GM12878 (cell line): ENCODE results near the gene DHRS12. TPM values are rescaled to one million over a fixed set of nuclear protein-coding genes. Genes with fewer than 3 reads are reported as not detected.

Source experiments
- ATAC-seq: fragments of 200-7000 bp; cut with Tn5 transposase; 3 replicates; pipeline ENCODE4 v1.9.1; 2020; ENCODE audit warnings: mild to moderate bottlenecking, moderate library complexity
- BruUV-seq: library from RNA; stranded (reverse); fragments of 400-500 nt; replicated peaks from 2 replicates; lab custom pipeline; 2021; lab: Mats Ljungman, UMichigan
- CTCF ChIA-PET: fragments of 300-600 bp; sonication (Branson Sonifier 250); formaldehyde crosslinking; extraction: SDS; loops from one replicate; lab custom pipeline; 2021; ENCODE audit warnings: inconsistent platforms; lab: Yijun Ruan, JAX
- POLR2A ChIA-PET: fragments of 350-600 bp; formaldehyde crosslinking; extraction: SDS; loops from one replicate; lab custom pipeline; 2021; ENCODE audit warnings: inconsistent platforms; lab: Charles Lee
- RAD21 ChIA-PET: fragments of 300-600 bp; sonication (Branson Sonifier 250); formaldehyde crosslinking; loops from one replicate; lab custom pipeline; 2023; ENCODE audit warnings: antibody characterized with exemption; ENCODE audit not compliant: unreplicated experiment; lab: Charles Lee
- SMC1A ChIA-PET: fragments of 300-600 bp; sonication (Branson Sonifier 250); formaldehyde crosslinking; loops from one replicate; lab custom pipeline; 2023; ENCODE audit not compliant: unreplicated experiment, uncharacterized antibody; lab: Charles Lee
- DNase-seq: peaks from one replicate; pipeline ENCODE4 v3.0.0-alpha.2; 2011; ENCODE audit warnings: low read depth, low spot score
- FAIRE-seq: peaks from 3 replicates; lab custom pipeline; 2011; peaks lifted over from hg19 to GRCh38; lab: Jason Lieb, UNC
- H2AFZ ChIP-seq: 2 replicates; pipeline ENCODE4 v1.6.0; 2011; ENCODE audit warnings: low read depth, low read length, control low read depth; ENCODE audit not compliant: control insufficient read depth
- H3K27ac ChIP-seq: 2 replicates; pipeline ENCODE4 v1.5.1; 2011; ENCODE audit warnings: control low read depth; ENCODE audit not compliant: control insufficient read depth, insufficient read depth
- H3K27me3 ChIP-seq, 2 experiments: replicated peaks in 1 of 2; 2 replicates each; pipeline versions ENCODE4 v1.6.0 to v1.6.1; 2011; ENCODE audit warnings: low read length in 1 of 2; ENCODE audit not compliant: control insufficient read depth in 2 of 2, insufficient read depth in 2 of 2
- H3K36me3 ChIP-seq, 2 experiments: 2 replicates each; pipeline ENCODE4 v1.5.1; 2011; ENCODE audit warnings: low read length in 1 of 2; ENCODE audit not compliant: control insufficient read depth in 2 of 2, insufficient read depth in 2 of 2
- H3K4me1 ChIP-seq: 2 replicates; pipeline ENCODE4 v1.6.1; 2011; ENCODE audit warnings: mild to moderate bottlenecking, low read length, moderate library complexity, mixed read lengths; ENCODE audit not compliant: control insufficient read depth, insufficient read depth
- H3K4me2 ChIP-seq: 2 replicates; pipeline ENCODE4 v1.6.0; 2011; ENCODE audit warnings: control low read depth; ENCODE audit not compliant: control insufficient read depth, insufficient read depth
- H3K4me3 ChIP-seq: fragments of 200-600 bp; sonication (generic); 2 replicates; pipeline ENCODE4 v1.5.1; 2016
- H3K79me2 ChIP-seq: 2 replicates; pipeline ENCODE4 v1.6.0; 2011; ENCODE audit warnings: low read length; ENCODE audit not compliant: control insufficient read depth, insufficient read depth
- H3K9ac ChIP-seq: 2 replicates; pipeline ENCODE4 v1.8.0; 2011; ENCODE audit warnings: low read length, control low read depth, mixed read lengths; ENCODE audit not compliant: control insufficient read depth, insufficient read depth
- H3K9me3 ChIP-seq: replicated peaks from 3 replicates; pipeline ENCODE4 v1.5.1; 2011; ENCODE audit warnings: mild to moderate bottlenecking, low read length; ENCODE audit not compliant: control insufficient read depth, insufficient read depth
- H4K20me1 ChIP-seq: 2 replicates; pipeline ENCODE4 v1.6.0; 2011; ENCODE audit not compliant: control insufficient read depth, insufficient read depth
- BCL11A ChIP-seq: IDR thresholded peaks from 2 replicates; pipeline ENCODE4 v1.6.1; 2011; ENCODE audit warnings: low read depth, low read length
- BCLAF1 ChIP-seq: fragments of 450-650 bp; IDR thresholded peaks from 2 replicates; pipeline ENCODE4 v1.6.1; 2017; ENCODE audit warnings: antibody characterized with exemption, mild to moderate bottlenecking, moderate library complexity
- CREB1 ChIP-seq: IDR thresholded peaks from 2 replicates; pipeline ENCODE4 v1.6.1; 2012; ENCODE audit warnings: low read depth, mild to moderate bottlenecking, inconsistent platforms
- DPF2 ChIP-seq: fragments of 450-650 bp; IDR thresholded peaks from 2 replicates; pipeline ENCODE4 v1.6.1; 2017; ENCODE audit warnings: mild to moderate bottlenecking
- ETV6 ChIP-seq, 2 experiments: fragments of 450-650 bp in 1 of 2; IDR thresholded peaks in 1 of 2; conservative IDR thresholded peaks in 1 of 2; 2 replicates each; pipeline ENCODE4 v1.6.1; 2014; ENCODE audit warnings: antibody characterized with exemption in 1 of 2, borderline replicate concordance in 1 of 2, low read depth in 1 of 2, mild to moderate bottlenecking in 1 of 2, moderate library complexity in 1 of 2
- FOXK2 ChIP-seq: fragments of 450-650 bp; IDR thresholded peaks from 2 replicates; pipeline ENCODE4 v1.6.1; 2017; ENCODE audit warnings: mild to moderate bottlenecking, moderate library complexity
- MTA2 ChIP-seq: fragments of 450-650 bp; IDR thresholded peaks from 2 replicates; pipeline ENCODE4 v1.6.1; 2016; ENCODE audit warnings: low read depth, mild to moderate bottlenecking, moderate library complexity
- MXI1 ChIP-seq: fragments of 150-350 bp; IDR thresholded peaks from 2 replicates; pipeline ENCODE4 v1.6.1; 2011; ENCODE audit warnings: low read depth, mild to moderate bottlenecking, inconsistent platforms, low read length, improper control_type of control experiment
- NBN ChIP-seq: fragments of 450-650 bp; IDR thresholded peaks from 2 replicates; pipeline ENCODE4 v1.6.1; 2016
- POLR2AphosphoS2 ChIP-seq: IDR thresholded peaks from 2 replicates; pipeline ENCODE4 v1.6.1; 2011; ENCODE audit warnings: low read depth, mild to moderate bottlenecking, low read length, improper control_type of control experiment, moderate library complexity
- SREBF2 ChIP-seq: IDR thresholded peaks from 2 replicates; pipeline ENCODE4 v1.6.1; 2012; ENCODE audit warnings: mild to moderate bottlenecking, low read length
- SRF ChIP-seq, 2 experiments: IDR thresholded peaks; 2 replicates each; pipeline ENCODE4 v1.6.1; 2011; ENCODE audit warnings: low read depth in 2 of 2, low read length in 2 of 2, mild to moderate bottlenecking in 1 of 2, moderate library complexity in 1 of 2
- ZNF274 ChIP-seq: IDR thresholded peaks from one replicate; pipeline ENCODE4 v1.8.0; 2011; ENCODE audit not compliant: insufficient read length, insufficient read depth
- WGBS: methylation state at CpG from one replicate; pipeline ENCODE4 v1.1.6; 2016; ENCODE audit warnings: low lambda C conversion rate; ENCODE audit not compliant: insufficient replicate concordance, insufficient coverage; ENCODE audit errors: missing lambda C conversion rate; 5-methylcytosine and 5-hydroxymethylcytosine counted together
- in situ Hi-C: fragments of 300-500 bp; cut with MboI; formaldehyde crosslinking; loops from 9 replicates; pipeline ENCODE4 v1.14.3; 2018; ENCODE audit warnings: mixed read lengths
- intact Hi-C: fragments of 100-400 bp; cut with micrococcal nuclease; formaldehyde crosslinking; loops from one replicate; pipeline ENCODE4 v1.14.2; 2022; ENCODE audit not compliant: unreplicated experiment
- polyA plus RNA-seq, 11 experiments: library from polyadenylated mRNA; depleted of rRNA in 4 of 11; unstranded in 6 of 11; stranded (reverse) in 5 of 11; fragments of >200 nt; fragmentation: Nextera tagmentation in 4 of 11; fragmentation: Illumina TruSeq in 1 of 11; extraction: Ambion mirVana in 4 of 11; extraction: Trizol in 1 of 11; gene quantifications; 1 replicate in 1 of 11; 2 replicates in 10 of 11; pipeline versions ENCODE4 v1.2.1 to v1.2.3, GENCODE V29; 2011 to 2016; ENCODE audit warnings: inconsistent platforms in 2 of 11, missing spikeins in 2 of 11, low read depth in 1 of 11
- total RNA-seq, 4 experiments: library from RNA; depleted of rRNA in 3 of 4; stranded (reverse); fragments of >200 nt in 3 of 4; fragmentation: Illumina TruSeq in 1 of 4; extraction: Trizol in 1 of 4; gene quantifications; 2 replicates each; pipeline versions ENCODE4 v1.2.1 to v1.2.3, GENCODE V29; 2013 to 2021
- TF ChIP-seq, protein P1 (sequence below): IDR thresholded peaks from 2 replicates; pipeline ENCODE4 v1.6.1; 2012; ENCODE audit warnings: low read depth, low read length, improper control_type of control experiment
- TF ChIP-seq, protein P2 (sequence below): IDR thresholded peaks from 2 replicates; pipeline ENCODE4 v1.6.1; 2012; ENCODE audit warnings: improper control_type of control experiment, low read depth, low read length; ENCODE audit not compliant: insufficient replicate concordance

DHRS12 gene
- total and polyA plus RNA-seq, 10 of the 15 experiments (the other 5 are each of a cell fraction or from before 2014, with no cell fraction given) = 2.9 to 11.3 (median 8.2) TPM

DNA sequence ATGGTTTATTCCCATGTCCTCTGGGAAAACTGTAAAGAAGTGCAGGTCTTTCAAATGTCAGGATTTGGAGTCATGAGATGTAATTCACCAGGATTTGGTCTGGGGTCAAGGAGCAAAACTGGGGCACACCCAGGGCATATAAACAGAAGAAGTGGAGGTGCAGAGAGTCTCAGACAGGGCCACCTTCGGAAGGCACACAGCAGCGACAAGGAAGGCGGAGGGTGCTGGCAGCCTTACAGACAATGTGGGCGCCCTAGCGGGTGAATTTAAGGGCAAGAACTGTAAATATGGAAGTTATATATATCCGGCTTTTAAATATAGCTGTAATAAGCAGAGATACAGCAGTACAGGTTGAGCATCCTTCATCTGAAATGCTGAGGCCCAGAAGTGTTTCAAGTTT lies 31.2 kb downstream of the DHRS12 start (continued):
- TF ChIP-seq MXI1 (no peak), BCL11A (no peak), DPF2 (no peak), ZNF274 (no peak)
- TF ChIP-seq, protein P1, sequence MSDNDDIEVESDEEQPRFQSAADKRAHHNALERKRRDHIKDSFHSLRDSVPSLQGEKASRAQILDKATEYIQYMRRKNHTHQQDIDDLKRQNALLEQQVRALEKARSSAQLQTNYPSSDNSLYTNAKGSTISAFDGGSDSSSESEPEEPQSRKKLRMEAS = no peak

DNA sequence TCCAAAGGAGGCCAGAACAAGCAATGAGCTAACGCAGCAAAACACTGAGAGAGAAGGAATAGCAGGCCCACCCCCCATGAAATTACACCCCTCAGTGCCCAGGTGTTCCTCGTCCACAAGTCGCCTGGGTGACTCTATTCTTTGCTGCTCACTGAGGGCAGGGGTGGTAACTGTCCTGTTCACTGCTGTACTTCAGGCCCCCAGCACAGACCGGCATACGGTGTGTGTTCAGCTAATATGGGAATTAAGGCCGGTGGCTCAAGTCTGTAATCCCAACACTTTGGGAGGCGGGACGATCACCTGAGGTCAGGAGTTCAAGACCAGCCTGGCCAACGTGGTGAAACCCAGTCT lies 31.9 kb downstream of the DHRS12 start:
- no peaks in the 10 kb centered on the region for H3K79me2 ChIP-seq
- ChIA-PET SMC1A (interaction anchor here (1.1 to 1.5 kb wide), 2 partner anchors 26 to 41 kb away, joined by 3 to 4 read pairs; no protein-coding TSS in a partner anchor), RAD21 (interaction anchor here (1.0 kb wide), 1 partner anchor 26 kb away, joined by 3 read pairs; no protein-coding TSS in a partner anchor)
- no peak for TF ChIP-seq MTA2
- no peak for TF ChIP-seq NBN
- no peak for TF ChIP-seq ETV6 (conservative IDR thresholded peaks at IDR 0.05 in 1 of 2, IDR thresholded peaks at IDR 0.05 in 1 of 2; ENCODE audit: borderline replicate concordance in 1 of 2, low read depth in 1 of 2)
- no peak for TF ChIP-seq BCLAF1
- TF ChIP-seq, protein P2, sequence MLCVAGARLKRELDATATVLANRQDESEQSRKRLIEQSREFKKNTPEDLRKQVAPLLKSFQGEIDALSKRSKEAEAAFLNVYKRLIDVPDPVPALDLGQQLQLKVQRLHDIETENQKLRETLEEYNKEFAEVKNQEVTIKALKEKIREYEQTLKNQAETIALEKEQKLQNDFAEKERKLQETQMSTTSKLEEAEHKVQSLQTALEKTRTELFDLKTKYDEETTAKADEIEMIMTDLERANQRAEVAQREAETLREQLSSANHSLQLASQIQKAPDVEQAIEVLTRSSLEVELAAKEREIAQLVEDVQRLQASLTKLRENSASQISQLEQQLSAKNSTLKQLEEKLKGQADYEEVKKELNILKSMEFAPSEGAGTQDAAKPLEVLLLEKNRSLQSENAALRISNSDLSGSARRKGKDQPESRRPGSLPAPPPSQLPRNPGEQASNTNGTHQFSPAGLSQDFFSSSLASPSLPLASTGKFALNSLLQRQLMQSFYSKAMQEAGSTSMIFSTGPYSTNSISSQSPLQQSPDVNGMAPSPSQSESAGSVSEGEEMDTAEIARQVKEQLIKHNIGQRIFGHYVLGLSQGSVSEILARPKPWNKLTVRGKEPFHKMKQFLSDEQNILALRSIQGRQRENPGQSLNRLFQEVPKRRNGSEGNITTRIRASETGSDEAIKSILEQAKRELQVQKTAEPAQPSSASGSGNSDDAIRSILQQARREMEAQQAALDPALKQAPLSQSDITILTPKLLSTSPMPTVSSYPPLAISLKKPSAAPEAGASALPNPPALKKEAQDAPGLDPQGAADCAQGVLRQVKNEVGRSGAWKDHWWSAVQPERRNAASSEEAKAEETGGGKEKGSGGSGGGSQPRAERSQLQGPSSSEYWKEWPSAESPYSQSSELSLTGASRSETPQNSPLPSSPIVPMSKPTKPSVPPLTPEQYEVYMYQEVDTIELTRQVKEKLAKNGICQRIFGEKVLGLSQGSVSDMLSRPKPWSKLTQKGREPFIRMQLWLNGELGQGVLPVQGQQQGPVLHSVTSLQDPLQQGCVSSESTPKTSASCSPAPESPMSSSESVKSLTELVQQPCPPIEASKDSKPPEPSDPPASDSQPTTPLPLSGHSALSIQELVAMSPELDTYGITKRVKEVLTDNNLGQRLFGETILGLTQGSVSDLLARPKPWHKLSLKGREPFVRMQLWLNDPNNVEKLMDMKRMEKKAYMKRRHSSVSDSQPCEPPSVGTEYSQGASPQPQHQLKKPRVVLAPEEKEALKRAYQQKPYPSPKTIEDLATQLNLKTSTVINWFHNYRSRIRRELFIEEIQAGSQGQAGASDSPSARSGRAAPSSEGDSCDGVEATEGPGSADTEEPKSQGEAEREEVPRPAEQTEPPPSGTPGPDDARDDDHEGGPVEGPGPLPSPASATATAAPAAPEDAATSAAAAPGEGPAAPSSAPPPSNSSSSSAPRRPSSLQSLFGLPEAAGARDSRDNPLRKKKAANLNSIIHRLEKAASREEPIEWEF = no peak
- TF ChIP-seq FOXK2 = no peak
- no peak for TF ChIP-seq SRF (IDR thresholded peaks at IDR 0.05; ENCODE audit: low read depth in 2 of 2, low read length in 2 of 2)
- no peak for TF ChIP-seq SREBF2
- no peak for TF ChIP-seq POLR2AphosphoS2
- TF ChIP-seq CREB1 = no peak
- TF ChIP-seq, all 136 proteins: peak for 0
- Histone ChIP-seq H4K20me1 (no peaks in the 10 kb centered on the region), H3K36me3 (no peaks in the 10 kb centered on the region), H3K9ac (no peak overlapping the region), H3K4me2 (no peak overlapping the region), H3K27me3 (no peaks in the 10 kb centered on the region), H3K4me1 (no peaks in the 10 kb centered on the region), H3K9me3 (no peaks in the 10 kb centered on the region), H2AFZ (no peak overlapping the region), H3K27ac (no peak overlapping the region), H3K4me3 (no peak overlapping the region)
- in situ Hi-C loops = no loop called here
- 86% methylated on average over 9 of the region's 9 CpGs for WGBS
- no peak for DNase-seq
- CTCF ChIA-PET = interaction anchor here (1.3 kb wide), 1 partner anchor 22 kb away, joined by 3 read pairs; no protein-coding TSS in a partner anchor
- no peak for FAIRE-seq
- intact Hi-C loops = no loop called here
- POLR2A ChIA-PET = no interaction called here
- no TSS peak for BruUV-seq
- ATAC-seq = no peak
